Neuron (in vitro differentiated cells): Measurements from ENCODE around the gene CYP4V2.

Experiments
- H2AFZ ChIP-seq: one replicate; pipeline ENCODE4 v1.6.1; 2013; ENCODE audit warnings: low read depth, mild to moderate bottlenecking, inconsistent platforms, low read length, moderate library complexity
- H3K27me3 ChIP-seq: one replicate; pipeline ENCODE4 v1.6.1; 2013; ENCODE audit warnings: low read length; ENCODE audit not compliant: insufficient read depth
- H3K36me3 ChIP-seq: one replicate; pipeline ENCODE4 v1.6.1; 2013; ENCODE audit warnings: low read length; ENCODE audit not compliant: insufficient read depth
- H3K4me1 ChIP-seq: one replicate; pipeline ENCODE4 v1.6.1; 2013; ENCODE audit warnings: low read length; ENCODE audit not compliant: insufficient read depth
- H3K4me3 ChIP-seq: 2 replicates; pipeline ENCODE4 v1.5.1; 2013; ENCODE audit warnings: mild to moderate bottlenecking, low read length, moderate library complexity
- H3K9me3 ChIP-seq: one replicate; pipeline ENCODE4 v1.6.1; 2013; ENCODE audit warnings: low read length

CYP4V2 gene

DNA sequence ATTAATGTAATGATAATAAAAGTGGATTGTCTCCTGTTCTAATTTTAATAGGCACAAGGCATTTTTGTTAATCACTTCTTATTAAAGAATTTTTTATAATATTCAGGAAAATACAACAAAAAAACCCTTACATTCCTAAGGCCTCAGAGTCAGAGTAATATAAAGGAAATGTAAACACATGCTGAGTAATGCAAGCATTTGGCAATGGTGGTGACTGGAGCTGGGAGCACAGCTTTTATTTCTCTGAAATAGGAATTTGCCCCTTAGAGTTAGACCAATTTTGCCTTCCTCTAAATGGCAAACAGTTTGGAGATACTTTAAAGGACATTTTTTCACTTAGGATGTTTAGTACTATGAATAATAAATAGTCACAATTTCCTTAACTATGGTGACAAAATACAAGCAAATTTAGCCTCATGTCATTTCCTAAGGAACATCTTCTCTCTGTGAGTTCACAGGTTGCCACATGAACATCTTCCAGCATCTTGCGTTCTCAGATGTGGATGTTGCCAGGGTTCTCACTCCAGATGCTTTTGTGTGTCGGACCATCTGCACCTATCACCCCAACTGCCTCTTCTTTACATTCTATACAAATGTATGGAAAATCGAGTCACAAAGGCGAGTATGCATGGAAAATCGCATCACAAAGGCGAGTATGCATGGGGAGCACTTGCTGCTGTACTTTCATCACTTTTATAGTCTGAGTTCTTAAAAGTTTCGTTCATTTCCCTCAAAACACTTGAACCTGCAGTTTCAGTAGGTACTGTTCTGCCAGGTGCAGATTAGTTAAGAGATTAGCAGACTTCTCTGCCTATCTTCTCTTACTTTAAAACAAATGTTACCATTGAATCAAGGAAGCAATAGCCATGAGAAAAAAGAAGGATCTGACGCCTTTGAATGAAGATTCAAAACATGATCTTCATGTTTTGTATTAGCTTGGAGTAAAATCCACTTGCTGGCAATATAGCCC is 58.7 kb downstream of the CYP4V2 start:
- H2AFZ ChIP-seq: no peak overlapping the region
- H3K27me3 ChIP-seq: no peaks in the 10 kb centered on the region

DNA sequence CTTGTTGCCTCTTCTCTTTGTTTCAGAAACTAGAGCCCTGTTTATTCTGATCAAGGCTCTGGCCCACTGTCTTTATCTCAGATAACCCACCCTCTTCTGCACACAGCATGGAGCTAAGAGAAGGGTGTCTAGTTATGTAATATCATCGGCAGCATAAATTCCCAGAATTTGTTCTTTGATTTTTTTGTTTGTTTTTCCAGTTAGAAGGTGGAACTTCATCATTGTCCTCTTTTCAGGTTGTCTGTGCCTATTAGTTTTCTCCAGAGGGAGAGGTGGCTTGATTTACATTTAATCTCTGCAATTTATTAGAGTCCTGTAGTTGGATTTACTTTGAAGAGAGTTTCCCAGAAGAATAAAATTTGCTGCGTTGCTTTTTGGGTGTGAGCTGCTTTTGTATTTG is 59.4 kb downstream of the CYP4V2 start:
- H3K4me3 ChIP-seq: no peak overlapping the region
- no peaks in the 10 kb centered on the region for H3K27me3 ChIP-seq
- H3K9me3 ChIP-seq: no peaks in the 10 kb centered on the region
- peaks cover 13% of the 10 kb centered on the region for H3K4me1 ChIP-seq
- no peaks in the 10 kb centered on the region for H3K36me3 ChIP-seq
- H2AFZ ChIP-seq: no peak overlapping the region

More for the DNA sequence above, 58.7 kb downstream of the CYP4V2 start:
- no peak overlapping the region for H3K4me3 ChIP-seq
- H3K4me1 ChIP-seq: peaks cover 13% of the 10 kb centered on the region
- H3K9me3 ChIP-seq: no peaks in the 10 kb centered on the region
- no peaks in the 10 kb centered on the region for H3K36me3 ChIP-seq

DNA sequence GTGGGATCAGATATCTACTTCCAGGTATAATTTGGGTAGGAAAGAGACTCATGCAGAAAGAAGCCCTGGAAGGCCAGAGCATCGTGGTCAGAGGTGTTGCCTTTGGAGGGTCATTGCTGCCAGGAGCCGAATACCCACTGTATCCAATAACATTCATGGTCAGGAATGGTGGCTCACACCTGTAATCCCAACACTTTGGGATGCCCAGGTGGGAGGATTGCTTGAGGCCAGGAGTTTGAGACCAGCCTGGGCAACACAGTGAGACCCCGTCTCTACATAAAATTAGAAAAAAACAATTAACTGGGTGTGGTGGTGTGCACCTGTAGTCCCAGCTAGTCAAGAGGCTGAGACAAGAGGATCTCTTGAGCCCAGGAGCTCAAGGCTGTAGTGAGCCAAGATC is 63.8 kb downstream of the CYP4V2 start:
- H3K36me3 ChIP-seq: no peaks in the 10 kb centered on the region
- H3K27me3 ChIP-seq: no peaks in the 10 kb centered on the region
- no peak overlapping the region for H3K4me3 ChIP-seq
- no peaks in the 10 kb centered on the region for H3K9me3 ChIP-seq
- peaks cover 8% of the 10 kb centered on the region for H3K4me1 ChIP-seq
- no peak overlapping the region for H2AFZ ChIP-seq

DNA sequence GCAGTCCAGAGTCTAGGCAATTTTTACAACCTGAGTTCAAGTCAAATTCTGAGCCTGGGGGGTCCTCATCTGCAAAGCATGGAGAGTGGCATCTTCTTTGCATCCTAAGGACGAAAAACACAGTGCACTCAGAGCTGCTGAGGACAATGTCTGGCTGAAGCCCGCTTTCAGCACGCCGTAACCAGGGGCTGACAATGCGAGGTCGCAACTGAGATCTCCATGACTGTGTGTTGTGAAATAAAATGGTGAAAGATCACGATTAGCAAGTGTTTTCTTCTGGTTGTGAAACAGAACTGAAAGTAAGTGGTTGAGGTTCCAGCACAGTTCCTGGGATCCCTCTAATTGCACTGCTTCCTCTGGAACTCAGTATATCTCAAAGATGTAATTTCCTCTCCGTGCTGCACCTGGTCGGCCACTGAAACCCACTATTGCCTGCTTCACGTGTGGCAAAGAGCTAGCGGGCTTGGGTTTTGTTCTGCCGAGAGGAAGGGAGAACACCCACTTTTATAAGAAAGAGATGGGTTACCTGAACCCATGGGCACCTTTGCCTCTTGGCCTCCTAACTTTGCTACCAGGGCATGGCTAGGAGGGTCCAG is 66.9 kb downstream of the CYP4V2 start:
- Histone ChIP-seq H3K36me3 (no peaks in the 10 kb centered on the region), H3K27me3 (peaks cover 5% of the 10 kb centered on the region), H3K9me3 (no peaks in the 10 kb centered on the region), H3K4me1 (no peaks in the 10 kb centered on the region), H2AFZ (no peak overlapping the region), H3K4me3 (no peak overlapping the region)

DNA sequence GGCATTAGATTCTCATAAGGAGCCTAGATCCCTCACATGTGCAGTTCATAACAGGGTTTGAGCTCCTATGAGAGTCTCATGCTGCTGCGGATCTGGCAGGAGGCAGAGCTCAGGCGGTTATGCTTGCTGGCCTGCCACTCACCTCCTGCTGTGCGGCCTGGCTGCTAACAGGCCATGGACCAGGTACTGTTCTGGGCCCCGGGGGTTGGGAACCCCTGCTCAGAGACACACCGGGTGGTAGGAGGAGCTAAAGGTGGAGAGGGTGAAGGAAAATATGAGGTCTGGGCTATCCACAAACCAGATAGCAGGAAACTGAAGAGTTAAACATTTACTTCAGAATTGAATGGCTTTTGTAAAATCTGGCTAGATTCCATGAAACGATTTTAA is 68.7 kb downstream of the CYP4V2 start:
- Histone ChIP-seq H3K27me3 (peaks cover 5% of the 10 kb centered on the region), H3K4me3 (no peak overlapping the region), H3K9me3 (no peaks in the 10 kb centered on the region), H2AFZ (no peak overlapping the region), H3K4me1 (no peaks in the 10 kb centered on the region), H3K36me3 (no peaks in the 10 kb centered on the region)
